ENCODE measurements around the gene CPLX1. TPM values are rescaled to one million over a fixed set of nuclear protein-coding genes. Genes with fewer than 3 reads are reported as not detected.

Gene CPLX1
- total RNA-seq, 2 experiments from 2014 or later = 0.14 to 1.3 TPM

Other genes with a start within 250 kb of the CPLX1 start
- gene TMEM271, start 249.8 kb downstream of the CPLX1 start, total RNA-seq = not detected
- 10 to 100 TPM; 10.0 to 14.6 TPM for gene PDE6B, start 200.6 kb downstream of the CPLX1 start, total RNA-seq
- 100 to 1,000 TPM; 213 to 231 TPM for gene ATP5ME, start 151.9 kb downstream of the CPLX1 start, total RNA-seq
- gene MYL5, start 151.6 kb downstream of the CPLX1 start, total RNA-seq = 10 to 100 TPM; 14.3 to 19.8 TPM
- gene SLC49A3, start 137.0 kb downstream of the CPLX1 start, total RNA-seq = 1 to 10 TPM; 1.1 to 1.5 TPM
- 10 to 100 TPM; 38.9 to 49.0 TPM for gene PCGF3, start 120.3 kb downstream of the CPLX1 start, total RNA-seq
- 100 to 1,000 TPM; 152 to 176 TPM for gene GAK, start 106.2 kb upstream of the CPLX1 start, total RNA-seq
- 10 to 100 TPM; 23.4 to 37.2 TPM for gene TMEM175, start 106.3 kb upstream of the CPLX1 start, total RNA-seq
- gene DGKQ, start 147.4 kb upstream of the CPLX1 start, total RNA-seq = 10 to 100 TPM; 22.9 to 27.6 TPM
- gene IDUA, start 160.9 kb upstream of the CPLX1 start, total RNA-seq = 10 to 100 TPM; 27.1 to 28.1 TPM
- not detected for gene SLC26A1, start 167.3 kb upstream of the CPLX1 start, total RNA-seq
- gene FGFRL1, start 185.5 kb upstream of the CPLX1 start, total RNA-seq = 1 to 10 TPM; 8.4 to 9.3 TPM